Measurements from ENCODE around the gene CBFA2T3.

DNA sequence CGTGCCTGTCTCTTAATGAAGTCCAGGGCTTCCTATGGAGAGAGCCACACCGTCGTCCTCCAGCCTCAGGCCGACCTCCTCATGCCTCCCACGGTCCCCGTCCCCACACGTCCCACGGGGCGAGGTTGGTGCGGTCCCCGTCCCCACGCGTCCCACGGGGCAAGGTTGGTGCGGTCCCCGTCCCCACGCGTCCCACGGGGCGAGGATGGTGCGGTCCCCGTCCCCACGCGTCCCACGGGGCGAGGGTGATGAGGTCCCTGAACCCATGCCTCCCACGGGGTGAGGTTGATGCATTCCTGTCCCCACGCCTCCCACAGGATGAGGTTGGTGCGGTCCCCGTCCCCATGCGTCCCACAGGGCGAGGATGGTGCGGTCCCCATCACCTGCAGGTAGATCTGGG is 141.2 kb downstream of the CBFA2T3 start:
- TF ChIP-seq POLR2A (IDR thresholded peaks at IDR 0.05; ENCODE audit: control extremely low read depth in 1 of 2, low read depth in 2 of 2, low read length in 2 of 2) (no peak), GABPA (IDR thresholded peaks at IDR 0.05; ENCODE audit: borderline replicate concordance, insufficient read depth, low read length) (no peak), HDAC2 (IDR thresholded peaks at IDR 0.05; ENCODE audit: borderline replicate concordance in 1 of 2, low read depth in 2 of 2, low read length in 2 of 2) (no peak), KDM1A (IDR thresholded peaks at IDR 0.05; ENCODE audit: borderline replicate concordance, low read length) (no peak), EZH2 (IDR thresholded peaks at IDR 0.05; ENCODE audit: low read depth, low read length, severe bottlenecking) (no peak), BRCA1 (IDR thresholded peaks at IDR 0.05; ENCODE audit: low read depth, low read length) (no peak), POLR2AphosphoS5 (IDR thresholded peaks at IDR 0.05; ENCODE audit: low read depth, low read length) (no peak), RFX5 (IDR thresholded peaks at IDR 0.05; ENCODE audit: borderline replicate concordance, low read depth, low read length) (no peak)
- TF ChIP-seq, protein P1, sequence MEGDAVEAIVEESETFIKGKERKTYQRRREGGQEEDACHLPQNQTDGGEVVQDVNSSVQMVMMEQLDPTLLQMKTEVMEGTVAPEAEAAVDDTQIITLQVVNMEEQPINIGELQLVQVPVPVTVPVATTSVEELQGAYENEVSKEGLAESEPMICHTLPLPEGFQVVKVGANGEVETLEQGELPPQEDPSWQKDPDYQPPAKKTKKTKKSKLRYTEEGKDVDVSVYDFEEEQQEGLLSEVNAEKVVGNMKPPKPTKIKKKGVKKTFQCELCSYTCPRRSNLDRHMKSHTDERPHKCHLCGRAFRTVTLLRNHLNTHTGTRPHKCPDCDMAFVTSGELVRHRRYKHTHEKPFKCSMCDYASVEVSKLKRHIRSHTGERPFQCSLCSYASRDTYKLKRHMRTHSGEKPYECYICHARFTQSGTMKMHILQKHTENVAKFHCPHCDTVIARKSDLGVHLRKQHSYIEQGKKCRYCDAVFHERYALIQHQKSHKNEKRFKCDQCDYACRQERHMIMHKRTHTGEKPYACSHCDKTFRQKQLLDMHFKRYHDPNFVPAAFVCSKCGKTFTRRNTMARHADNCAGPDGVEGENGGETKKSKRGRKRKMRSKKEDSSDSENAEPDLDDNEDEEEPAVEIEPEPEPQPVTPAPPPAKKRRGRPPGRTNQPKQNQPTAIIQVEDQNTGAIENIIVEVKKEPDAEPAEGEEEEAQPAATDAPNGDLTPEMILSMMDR (IDR thresholded peaks at IDR 0.05; ENCODE audit: control extremely low read depth in 1 of 3, insufficient read depth in 1 of 3, low read depth in 1 of 3, low read length in 3 of 3) = no peak
- TF ChIP-seq, protein P2, sequence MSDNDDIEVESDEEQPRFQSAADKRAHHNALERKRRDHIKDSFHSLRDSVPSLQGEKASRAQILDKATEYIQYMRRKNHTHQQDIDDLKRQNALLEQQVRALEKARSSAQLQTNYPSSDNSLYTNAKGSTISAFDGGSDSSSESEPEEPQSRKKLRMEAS (IDR thresholded peaks at IDR 0.05) = no peak
